Measurements from ENCODE around the gene BARD1.

The BARD1 gene

GRCh38 chr2:214808981-214809750, at the start of gene BARD1:
Gene BARD1, minus strand, starts transcription at chr2:214809683. Its CDS starts 114 bp downstream, at chr2:214809569.
- H3K4me3 ChIP-seq (ENCODE audit: control insufficient read depth, low read depth, low read length), result peak within 1 kb of the TSS; percentile 90
- TF ChIP-seq, protein P1, sequence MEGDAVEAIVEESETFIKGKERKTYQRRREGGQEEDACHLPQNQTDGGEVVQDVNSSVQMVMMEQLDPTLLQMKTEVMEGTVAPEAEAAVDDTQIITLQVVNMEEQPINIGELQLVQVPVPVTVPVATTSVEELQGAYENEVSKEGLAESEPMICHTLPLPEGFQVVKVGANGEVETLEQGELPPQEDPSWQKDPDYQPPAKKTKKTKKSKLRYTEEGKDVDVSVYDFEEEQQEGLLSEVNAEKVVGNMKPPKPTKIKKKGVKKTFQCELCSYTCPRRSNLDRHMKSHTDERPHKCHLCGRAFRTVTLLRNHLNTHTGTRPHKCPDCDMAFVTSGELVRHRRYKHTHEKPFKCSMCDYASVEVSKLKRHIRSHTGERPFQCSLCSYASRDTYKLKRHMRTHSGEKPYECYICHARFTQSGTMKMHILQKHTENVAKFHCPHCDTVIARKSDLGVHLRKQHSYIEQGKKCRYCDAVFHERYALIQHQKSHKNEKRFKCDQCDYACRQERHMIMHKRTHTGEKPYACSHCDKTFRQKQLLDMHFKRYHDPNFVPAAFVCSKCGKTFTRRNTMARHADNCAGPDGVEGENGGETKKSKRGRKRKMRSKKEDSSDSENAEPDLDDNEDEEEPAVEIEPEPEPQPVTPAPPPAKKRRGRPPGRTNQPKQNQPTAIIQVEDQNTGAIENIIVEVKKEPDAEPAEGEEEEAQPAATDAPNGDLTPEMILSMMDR (IDR thresholded peaks at IDR 0.05; ENCODE audit: control insufficient read depth, insufficient read depth, low read depth, low read length, missing control alignments), result no peak
- peak; percentile 13 for DNase-seq (ENCODE audit: low read depth)

DNA sequence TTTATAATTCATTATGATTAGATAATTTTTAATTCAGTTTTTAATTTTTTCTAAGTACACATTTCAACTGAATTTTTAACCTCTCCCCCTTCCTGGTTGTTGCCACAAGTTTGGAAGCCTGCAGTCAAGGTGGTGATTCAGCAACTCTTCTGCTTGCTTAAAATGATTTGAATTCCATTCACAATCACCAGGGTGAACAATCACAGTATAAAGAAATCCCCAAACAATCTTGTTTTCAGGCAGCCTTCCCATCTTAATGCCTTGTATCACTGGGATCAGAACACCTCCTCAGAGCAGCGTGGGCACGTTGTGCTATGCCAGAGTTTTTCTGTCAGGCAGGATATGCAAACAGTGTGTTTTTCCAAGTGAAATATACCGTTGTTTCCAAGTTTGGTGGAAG, 46.7 kb upstream of the BARD1 start:
- H3K4me3 ChIP-seq (ENCODE audit: control insufficient read depth, low read depth, low read length), result no peak overlapping the region
- peak; percentile 14 for DNase-seq (ENCODE audit: low read depth)
- TF ChIP-seq, protein P1 (IDR thresholded peaks at IDR 0.05; ENCODE audit: control insufficient read depth, insufficient read depth, low read depth, low read length, missing control alignments), result no peak

GRCh38 chr2:214853906-214854305, 44.4 kb upstream of the BARD1 start:
- TF ChIP-seq, protein P1 (IDR thresholded peaks at IDR 0.05; ENCODE audit: control insufficient read depth, insufficient read depth, low read depth, low read length, missing control alignments), result no peak
- H3K4me3 ChIP-seq (ENCODE audit: control insufficient read depth, low read depth, low read length), result no peak overlapping the region
- DNase-seq (ENCODE audit: low read depth), result no peak

DNA sequence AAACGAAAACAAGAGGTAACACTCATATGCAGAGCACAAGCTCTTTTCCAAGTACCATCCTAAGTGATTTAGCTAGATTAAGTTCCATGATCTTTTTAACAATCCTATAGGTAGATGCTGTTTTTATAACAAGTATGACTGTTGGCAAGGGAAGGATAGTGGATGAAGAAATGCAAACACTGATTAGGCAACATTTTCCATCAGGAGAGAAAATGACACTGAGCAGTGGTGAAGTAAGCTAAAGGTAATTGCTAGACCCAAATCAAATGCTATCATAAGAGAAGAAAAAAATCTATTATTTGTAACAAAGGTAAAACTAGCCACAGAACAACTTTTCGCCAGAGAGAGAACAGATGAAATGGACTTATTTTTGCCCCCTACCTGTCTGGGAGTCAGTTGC, 34.3 kb upstream of the BARD1 start:
- DNase-seq (ENCODE audit: low read depth), result no peak
- H3K4me3 ChIP-seq (ENCODE audit: control insufficient read depth, low read depth, low read length), result no peak overlapping the region
- TF ChIP-seq, protein P1 (IDR thresholded peaks at IDR 0.05; ENCODE audit: control insufficient read depth, insufficient read depth, low read depth, low read length, missing control alignments), result no peak

DNA sequence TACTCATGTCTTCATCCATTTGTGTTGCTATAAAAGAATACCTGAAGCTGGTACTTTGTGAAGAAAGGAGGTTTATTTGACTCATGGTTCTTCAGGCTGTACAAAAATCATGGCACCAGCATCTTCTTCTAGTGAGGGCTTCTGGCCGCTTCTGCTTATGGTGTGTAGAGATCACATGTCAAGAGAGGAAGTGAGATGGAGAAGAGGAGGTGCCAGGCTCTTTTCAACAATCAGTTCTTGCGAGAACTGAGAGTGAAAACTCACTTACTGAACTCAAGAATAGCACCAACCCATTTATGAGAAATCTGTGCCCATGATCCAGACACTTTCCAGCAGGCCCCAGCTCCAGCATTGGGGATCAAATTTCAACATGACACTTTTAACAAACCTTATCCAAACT, 30.0 kb upstream of the BARD1 start:
- DNase-seq (ENCODE audit: low read depth), result no peak
- TF ChIP-seq, protein P1 (IDR thresholded peaks at IDR 0.05; ENCODE audit: control insufficient read depth, insufficient read depth, low read depth, low read length, missing control alignments), result no peak

DNA sequence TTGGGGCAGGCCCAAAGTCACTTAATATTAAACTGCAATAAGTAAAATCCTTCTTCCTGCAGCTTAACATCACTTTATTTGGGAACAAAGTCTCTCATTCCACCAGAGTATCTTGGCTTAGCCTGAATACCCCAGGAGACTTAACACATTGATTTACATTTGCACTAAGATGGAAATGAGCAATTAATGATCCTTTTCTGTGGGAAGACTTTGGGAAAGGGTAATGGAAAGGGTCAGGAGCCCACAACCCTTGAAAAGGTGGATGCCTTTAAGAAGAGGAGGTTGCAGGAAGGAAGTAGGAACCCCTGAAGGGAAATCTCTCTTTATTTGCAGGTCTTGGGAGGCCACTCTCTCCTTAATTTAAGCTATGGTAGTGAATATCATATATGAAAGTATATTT, 28.0 kb upstream of the BARD1 start:
- H3K4me3 ChIP-seq (ENCODE audit: control insufficient read depth, low read depth, low read length), result no peak overlapping the region
- TF ChIP-seq, protein P1 (IDR thresholded peaks at IDR 0.05; ENCODE audit: control insufficient read depth, insufficient read depth, low read depth, low read length, missing control alignments), result no peak
- DNase-seq (ENCODE audit: low read depth), result no peak

More for the DNA sequence above, 30.0 kb upstream of the BARD1 start:
- H3K4me3 ChIP-seq (ENCODE audit: control insufficient read depth, low read depth, low read length), result no peak overlapping the region
